ENCODE data around the gene COX7C. TPM values are rescaled to one million over a fixed set of nuclear protein-coding genes. Genes with fewer than 3 reads are reported as not detected.

Gene COX7C
- total RNA-seq, 2 donors from 2014 or later = 912 to 930 TPM

DNA sequence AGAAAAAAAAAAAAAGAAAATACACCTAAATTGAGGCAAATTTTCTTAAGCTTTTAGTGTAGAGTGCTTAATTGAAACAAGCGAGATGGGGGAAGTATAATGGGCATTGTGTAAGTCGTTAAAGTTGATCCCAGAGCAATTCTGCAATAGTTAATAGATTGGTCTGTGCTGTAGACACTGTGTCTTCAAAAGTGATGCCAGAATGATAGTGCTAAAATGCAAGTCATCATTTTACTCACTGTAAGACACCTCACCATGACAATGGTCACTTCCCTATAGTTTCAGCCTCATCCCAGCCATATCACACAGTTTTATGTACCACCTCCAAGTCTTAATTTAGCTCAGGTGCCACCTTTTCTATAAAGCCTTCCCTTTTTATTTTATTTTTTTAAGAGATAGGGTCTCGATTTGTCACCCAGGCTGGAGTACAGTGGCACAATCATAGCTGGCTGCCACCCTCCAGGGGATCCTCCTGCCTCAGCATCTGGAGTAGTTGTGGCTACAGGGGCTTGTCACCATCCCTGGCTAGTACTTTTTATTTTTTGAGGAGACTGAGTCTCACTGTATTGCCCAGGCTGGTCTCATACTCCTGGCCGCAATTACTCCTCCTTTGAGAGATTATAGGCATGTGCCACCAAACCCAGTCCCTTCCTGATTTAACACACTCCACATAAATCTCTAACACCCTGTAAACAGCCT is 6.2 kb downstream of the COX7C start:
- H3K27ac Mint-ChIP-seq = no peak overlapping the region
- no peaks in the 10 kb centered on the region for H3K9me3 Mint-ChIP-seq
- 87 to 93% methylated on average over 3 to 4 of the region's 4 CpGs for WGBS, 2 experiments (ENCODE audit: insufficient coverage in 1 of 2, insufficient read length in 1 of 2)
- no peak overlapping the region for H3K4me3 Mint-ChIP-seq
- no peaks in the 10 kb centered on the region for H3K4me1 ChIP-seq (ENCODE audit: control insufficient read depth, insufficient read depth, low read length)
- H3K36me3 Mint-ChIP-seq (ENCODE audit: low read depth) = peaks cover 37% of the 10 kb centered on the region
- H3K4me3 ChIP-seq (ENCODE audit: low read length) = no peak overlapping the region
- H3K4me1 Mint-ChIP-seq = peaks cover 14% of the 10 kb centered on the region
- no peaks in the 10 kb centered on the region for H3K27me3 ChIP-seq (ENCODE audit: control insufficient read depth, insufficient read depth, low read length, poor library complexity, severe bottlenecking)
- peaks cover 39% of the 10 kb centered on the region for H3K36me3 ChIP-seq (ENCODE audit: control insufficient read depth, insufficient read depth, low read length)
- H3K9me3 ChIP-seq (ENCODE audit: control insufficient read depth, low read length) = no peaks in the 10 kb centered on the region
- TF ChIP-seq, protein P1, sequence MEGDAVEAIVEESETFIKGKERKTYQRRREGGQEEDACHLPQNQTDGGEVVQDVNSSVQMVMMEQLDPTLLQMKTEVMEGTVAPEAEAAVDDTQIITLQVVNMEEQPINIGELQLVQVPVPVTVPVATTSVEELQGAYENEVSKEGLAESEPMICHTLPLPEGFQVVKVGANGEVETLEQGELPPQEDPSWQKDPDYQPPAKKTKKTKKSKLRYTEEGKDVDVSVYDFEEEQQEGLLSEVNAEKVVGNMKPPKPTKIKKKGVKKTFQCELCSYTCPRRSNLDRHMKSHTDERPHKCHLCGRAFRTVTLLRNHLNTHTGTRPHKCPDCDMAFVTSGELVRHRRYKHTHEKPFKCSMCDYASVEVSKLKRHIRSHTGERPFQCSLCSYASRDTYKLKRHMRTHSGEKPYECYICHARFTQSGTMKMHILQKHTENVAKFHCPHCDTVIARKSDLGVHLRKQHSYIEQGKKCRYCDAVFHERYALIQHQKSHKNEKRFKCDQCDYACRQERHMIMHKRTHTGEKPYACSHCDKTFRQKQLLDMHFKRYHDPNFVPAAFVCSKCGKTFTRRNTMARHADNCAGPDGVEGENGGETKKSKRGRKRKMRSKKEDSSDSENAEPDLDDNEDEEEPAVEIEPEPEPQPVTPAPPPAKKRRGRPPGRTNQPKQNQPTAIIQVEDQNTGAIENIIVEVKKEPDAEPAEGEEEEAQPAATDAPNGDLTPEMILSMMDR (conservative IDR thresholded peaks at IDR 0.05) = no peak
- H3K27me3 Mint-ChIP-seq (ENCODE audit: insufficient read depth) = no peaks in the 10 kb centered on the region
- H3K9ac ChIP-seq (ENCODE audit: extremely low read depth, low read length, poor library complexity, severe bottlenecking) = no peak overlapping the region
- no peak for DNase-seq
- H3K27ac ChIP-seq (ENCODE audit: low read depth, low read length) = no peak overlapping the region

DNA sequence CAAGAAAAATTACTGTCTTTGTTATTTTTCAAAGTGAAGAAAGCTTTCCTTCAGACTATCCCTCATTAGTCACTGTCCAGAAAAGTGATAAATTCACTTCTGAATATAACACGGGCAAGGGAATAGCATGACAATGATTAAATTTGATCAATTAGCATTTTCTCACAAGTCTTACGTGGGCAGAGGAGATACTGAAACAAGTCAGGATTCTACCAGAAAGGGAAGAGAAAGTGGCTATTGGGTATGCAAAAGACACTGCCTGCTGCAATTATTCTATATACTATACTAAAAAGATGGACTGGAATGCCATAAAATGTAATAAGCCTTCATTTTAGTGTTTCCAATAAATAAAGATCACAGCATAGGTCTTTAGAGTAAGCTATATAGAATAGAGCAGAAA is 7.4 kb downstream of the COX7C start:
- H3K4me3 Mint-ChIP-seq = no peak overlapping the region
- H3K27me3 ChIP-seq (ENCODE audit: control insufficient read depth, insufficient read depth, low read length, poor library complexity, severe bottlenecking) = no peaks in the 10 kb centered on the region
- H3K4me1 Mint-ChIP-seq = peaks cover 8% of the 10 kb centered on the region
- no peak for DNase-seq
- no peaks in the 10 kb centered on the region for H3K9me3 Mint-ChIP-seq
- H3K36me3 ChIP-seq (ENCODE audit: control insufficient read depth, insufficient read depth, low read length) = peaks cover 27% of the 10 kb centered on the region
- no peak overlapping the region for H3K9ac ChIP-seq (ENCODE audit: extremely low read depth, low read length, poor library complexity, severe bottlenecking)
- H3K27ac ChIP-seq (ENCODE audit: low read depth, low read length) = no peak overlapping the region
- H3K36me3 Mint-ChIP-seq (ENCODE audit: low read depth) = peaks cover 24% of the 10 kb centered on the region
- WGBS, 2 experiments (ENCODE audit: insufficient coverage in 1 of 2, insufficient read length in 1 of 2) = 83% methylated on average over 2 of the region's 2 CpGs; no CpG with 5 or more reads in 1 of the 2 experiments
- no peaks in the 10 kb centered on the region for H3K4me1 ChIP-seq (ENCODE audit: control insufficient read depth, insufficient read depth, low read length)
- TF ChIP-seq, protein P1 (conservative IDR thresholded peaks at IDR 0.05) = no peak
- H3K27me3 Mint-ChIP-seq (ENCODE audit: insufficient read depth) = no peaks in the 10 kb centered on the region
- no peak overlapping the region for H3K27ac Mint-ChIP-seq
- no peak overlapping the region for H3K4me3 ChIP-seq (ENCODE audit: low read length)
- H3K9me3 ChIP-seq (ENCODE audit: control insufficient read depth, low read length) = no peaks in the 10 kb centered on the region

DNA sequence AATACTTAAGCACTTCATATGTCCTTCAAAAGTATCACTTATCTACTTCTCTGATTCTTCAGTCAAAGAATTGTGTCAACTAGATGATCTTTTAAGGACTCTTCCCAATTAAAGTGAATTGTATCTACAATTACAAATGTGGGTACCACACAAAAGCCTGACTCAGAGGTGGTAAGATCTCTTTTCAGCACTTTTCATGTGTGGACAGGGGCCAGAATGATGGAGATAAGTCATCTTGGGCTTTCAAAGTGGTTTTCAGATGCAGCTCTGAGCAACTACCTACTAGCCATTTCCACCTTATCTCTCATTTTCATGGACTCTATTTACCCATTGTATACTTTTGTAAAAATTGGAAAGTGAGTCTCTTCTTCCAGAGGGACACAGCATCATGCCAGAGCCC is 8.4 kb downstream of the COX7C start:
- peaks cover 16% of the 10 kb centered on the region for H3K36me3 Mint-ChIP-seq (ENCODE audit: low read depth)
- H3K4me3 ChIP-seq (ENCODE audit: low read length) = no peak overlapping the region
- no peak overlapping the region for H3K9ac ChIP-seq (ENCODE audit: extremely low read depth, low read length, poor library complexity, severe bottlenecking)
- H3K27ac Mint-ChIP-seq = no peak overlapping the region
- no peaks in the 10 kb centered on the region for H3K4me1 ChIP-seq (ENCODE audit: control insufficient read depth, insufficient read depth, low read length)
- H3K9me3 Mint-ChIP-seq = no peaks in the 10 kb centered on the region
- no peaks in the 10 kb centered on the region for H3K27me3 Mint-ChIP-seq (ENCODE audit: insufficient read depth)
- H3K4me1 Mint-ChIP-seq = peaks cover 13% of the 10 kb centered on the region
- H3K9me3 ChIP-seq (ENCODE audit: control insufficient read depth, low read length) = no peaks in the 10 kb centered on the region
- no peaks in the 10 kb centered on the region for H3K27me3 ChIP-seq (ENCODE audit: control insufficient read depth, insufficient read depth, low read length, poor library complexity, severe bottlenecking)
- TF ChIP-seq, protein P1 (conservative IDR thresholded peaks at IDR 0.05) = no peak
- H3K4me3 Mint-ChIP-seq = no peak overlapping the region
- no peak for DNase-seq
- H3K36me3 ChIP-seq (ENCODE audit: control insufficient read depth, insufficient read depth, low read length) = peaks cover 17% of the 10 kb centered on the region
- no peak overlapping the region for H3K27ac ChIP-seq (ENCODE audit: low read depth, low read length)

Measured in endodermal cell (in vitro differentiated cells).